GM20000 (cell line): ENCODE measurements around the gene ITGB3BP.

Source experiments
- DNase-seq: peaks from one replicate; pipeline ENCODE4 v3.0.0; 2012; ENCODE audit warnings: low spot score
- TF ChIP-seq, protein P1 (sequence below): IDR thresholded peaks from 2 replicates; pipeline ENCODE4 v1.5.1; 2012; ENCODE audit warnings: mild to moderate bottlenecking, control low read depth; ENCODE audit errors: extremely low read depth, missing control alignments

ITGB3BP gene

GRCh38 chr1:63454269-63454668, 68.8 kb downstream of the ITGB3BP start:
- DNase-seq: no peak
- TF ChIP-seq, protein P1, sequence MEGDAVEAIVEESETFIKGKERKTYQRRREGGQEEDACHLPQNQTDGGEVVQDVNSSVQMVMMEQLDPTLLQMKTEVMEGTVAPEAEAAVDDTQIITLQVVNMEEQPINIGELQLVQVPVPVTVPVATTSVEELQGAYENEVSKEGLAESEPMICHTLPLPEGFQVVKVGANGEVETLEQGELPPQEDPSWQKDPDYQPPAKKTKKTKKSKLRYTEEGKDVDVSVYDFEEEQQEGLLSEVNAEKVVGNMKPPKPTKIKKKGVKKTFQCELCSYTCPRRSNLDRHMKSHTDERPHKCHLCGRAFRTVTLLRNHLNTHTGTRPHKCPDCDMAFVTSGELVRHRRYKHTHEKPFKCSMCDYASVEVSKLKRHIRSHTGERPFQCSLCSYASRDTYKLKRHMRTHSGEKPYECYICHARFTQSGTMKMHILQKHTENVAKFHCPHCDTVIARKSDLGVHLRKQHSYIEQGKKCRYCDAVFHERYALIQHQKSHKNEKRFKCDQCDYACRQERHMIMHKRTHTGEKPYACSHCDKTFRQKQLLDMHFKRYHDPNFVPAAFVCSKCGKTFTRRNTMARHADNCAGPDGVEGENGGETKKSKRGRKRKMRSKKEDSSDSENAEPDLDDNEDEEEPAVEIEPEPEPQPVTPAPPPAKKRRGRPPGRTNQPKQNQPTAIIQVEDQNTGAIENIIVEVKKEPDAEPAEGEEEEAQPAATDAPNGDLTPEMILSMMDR: no peak

GRCh38 chr1:63453232-63453631, 69.8 kb downstream of the ITGB3BP start:
- TF ChIP-seq, protein P1: no peak
- DNase-seq: no peak

DNA sequence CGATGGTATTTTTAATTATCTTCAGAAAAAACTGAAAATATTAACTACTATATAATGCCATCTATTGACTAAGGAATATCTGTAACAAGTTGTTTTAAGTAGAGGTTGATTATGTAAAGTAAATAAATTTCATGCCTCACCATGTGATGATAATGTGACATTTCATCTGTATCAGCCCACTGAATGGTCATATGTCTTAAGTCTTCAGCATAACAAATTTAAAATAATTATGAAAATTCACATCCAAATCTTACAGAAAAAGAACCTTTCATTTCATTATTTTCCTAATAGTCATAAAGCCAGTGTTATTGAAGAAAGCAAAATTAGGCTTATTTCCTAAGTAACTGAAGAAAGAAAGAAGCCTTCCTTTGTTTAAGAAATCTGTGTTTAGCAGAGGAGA, 72.6 kb downstream of the ITGB3BP start:
- TF ChIP-seq, protein P1: no peak
- DNase-seq: no peak

DNA sequence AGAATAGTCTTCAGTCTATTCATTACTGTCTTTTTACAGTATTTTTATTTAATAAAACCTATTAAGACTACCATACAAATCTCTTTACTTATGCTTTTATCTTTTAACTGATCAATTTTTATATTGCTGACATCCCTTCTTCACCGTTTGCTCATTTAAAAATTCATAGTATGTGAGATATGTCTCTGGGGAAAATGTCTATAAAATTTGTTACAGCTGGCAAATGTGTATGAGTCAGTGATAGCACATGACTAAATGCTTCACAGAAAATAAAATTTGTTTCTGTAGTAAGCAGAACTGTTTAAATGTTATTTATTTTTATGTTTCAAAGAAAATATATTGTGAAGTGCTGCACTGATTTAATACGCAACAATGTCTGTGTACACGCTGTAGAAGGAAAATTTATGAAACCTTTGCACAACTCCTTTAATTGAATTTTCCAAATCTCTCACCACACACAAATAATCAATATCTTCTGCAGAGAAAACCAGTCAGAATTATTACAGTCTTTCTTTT, 74.2 kb downstream of the ITGB3BP start:
- DNase-seq: no peak
- TF ChIP-seq, protein P1: no peak

- no peak for DNase-seq
- TF ChIP-seq, protein P1: no peak
Observed at GRCh38 chr1:63442141-63442475, 80.9 kb downstream of the ITGB3BP start.

- TF ChIP-seq, protein P1: no peak
- DNase-seq: no peak
Observed at GRCh38 chr1:63435161-63435560, 87.9 kb downstream of the ITGB3BP start.

DNA sequence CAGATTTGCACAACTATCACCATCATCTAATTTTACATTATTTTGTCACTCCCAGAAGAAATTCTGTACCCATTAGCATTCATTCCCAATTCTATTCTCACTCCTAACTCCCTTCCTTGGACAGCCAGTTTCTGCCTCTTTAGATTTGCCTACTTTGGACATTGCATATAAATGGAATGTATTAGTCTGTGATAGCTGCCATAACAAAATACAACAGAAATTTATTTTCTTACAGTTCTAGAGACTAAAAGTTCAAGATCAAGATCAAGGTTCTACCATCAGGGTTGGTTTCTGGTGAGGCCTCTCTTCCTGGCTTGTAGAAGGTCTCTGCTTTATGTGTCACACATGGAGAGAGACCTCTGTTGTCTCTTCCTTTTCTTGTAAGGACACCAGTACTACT, 93.7 kb downstream of the ITGB3BP start:
- TF ChIP-seq, protein P1: no peak
- DNase-seq: no peak

GRCh38 chr1:63428815-63429214, 94.2 kb downstream of the ITGB3BP start:
- TF ChIP-seq, protein P1: no peak
- DNase-seq: no peak
